ENCODE measurements around the gene TRAPPC2B. TPM values are rescaled to one million over a fixed set of nuclear protein-coding genes. Genes with fewer than 3 reads are reported as not detected.
"Not testable (repeated sequence)": the region's sequence is repeated elsewhere in the genome, so short reads cannot be mapped to it uniquely, and the experiment has no call there.

TRAPPC2B gene
- polyA plus RNA-seq, 5 donors, result 12.4 to 17.2 (median 14.5) TPM

GRCh38 chr19:57362419-57362818 lies 932 bp upstream of the TRAPPC2B start:
- DNase-seq, result no peak

GRCh38 chr19:57363688-57364181 lies 384 bp downstream of the TRAPPC2B start:
- DNase-seq, result no peak

GRCh38 chr19:57366776-57367175 lies 3.4 kb downstream of the TRAPPC2B start:
- DNase-seq, result no peak

GRCh38 chr19:57374179-57374578 lies 10.8 kb downstream of the TRAPPC2B start:
- DNase-seq, result no peak

DNA sequence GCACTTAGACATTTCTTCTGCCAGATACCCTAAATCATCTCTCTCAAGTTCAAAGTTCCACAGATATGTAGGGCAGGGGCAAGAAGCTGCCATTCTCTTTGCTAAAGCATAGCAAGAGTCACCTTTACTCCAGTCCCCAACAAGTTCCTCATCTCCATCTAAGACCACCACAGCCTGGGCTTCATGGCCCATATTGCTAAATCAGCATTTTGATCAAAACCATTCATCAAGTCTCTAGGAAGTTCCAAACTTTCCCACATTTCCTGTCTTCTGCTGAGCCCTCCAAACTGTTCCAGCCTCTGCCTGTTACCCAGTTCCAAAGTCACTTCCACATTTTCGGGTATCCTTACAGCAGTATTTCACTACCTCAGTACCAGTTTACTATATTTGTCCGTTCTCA lies 11.3 kb downstream of the TRAPPC2B start:
- not testable (repeated sequence) for DNase-seq

DNA sequence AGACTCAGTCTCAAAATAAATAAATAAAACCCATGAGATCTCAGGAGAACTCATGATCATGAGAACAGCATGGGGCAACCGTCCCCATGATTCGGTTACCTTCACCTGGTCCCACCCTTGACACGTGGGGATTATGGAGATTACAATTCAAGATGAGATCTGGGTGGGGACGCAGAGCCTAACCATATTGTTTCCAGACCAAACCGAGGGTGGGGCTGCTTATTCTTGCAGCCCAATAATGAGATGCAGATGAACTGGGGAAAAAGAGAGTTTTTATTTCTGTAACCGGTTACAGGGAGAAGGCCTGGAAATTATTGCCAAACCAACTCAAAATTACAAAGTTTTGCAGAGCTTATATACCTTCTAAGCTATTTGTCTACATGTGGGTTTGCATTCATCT lies 12.8 kb downstream of the TRAPPC2B start:
- no peak for DNase-seq

- no peak for DNase-seq
Observed at GRCh38 chr19:57377498-57378146, 14.3 kb downstream of the TRAPPC2B start.

GRCh38 chr19:57380923-57381322 lies 17.6 kb downstream of the TRAPPC2B start:
- DNase-seq, result no peak

DNA sequence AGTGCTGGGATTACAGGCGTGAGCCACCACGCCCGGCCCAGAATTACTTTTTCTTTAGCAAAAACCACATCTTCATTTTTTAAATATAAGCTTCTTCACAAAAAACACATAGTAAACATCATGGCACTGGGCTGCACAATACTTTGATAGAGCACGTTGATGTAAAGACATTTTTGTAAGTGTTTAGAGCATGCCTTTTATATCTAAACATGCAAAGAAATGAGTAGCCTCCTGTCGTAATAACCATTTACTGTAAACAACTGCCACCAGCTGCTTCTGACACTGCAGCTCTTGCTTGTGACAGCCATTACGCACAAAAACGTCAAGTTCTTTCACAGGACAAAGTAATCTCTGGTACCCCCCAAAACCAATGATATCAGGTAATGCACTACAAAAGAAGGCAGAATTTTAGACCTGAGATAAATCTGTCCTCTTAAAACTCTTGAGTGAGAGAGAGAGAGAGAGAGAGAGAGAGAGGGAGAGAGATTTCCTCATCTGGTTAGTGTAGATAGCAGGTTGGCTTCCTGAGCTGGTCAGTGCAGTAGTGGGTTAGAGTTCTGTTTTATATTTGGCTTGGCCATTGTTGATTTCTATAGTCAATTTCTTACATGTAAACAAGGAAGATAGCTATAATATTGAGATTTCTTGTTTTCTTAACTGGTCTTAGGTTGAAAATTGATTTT lies 19.6 kb downstream of the TRAPPC2B start:
- no peak for DNase-seq

GRCh38 chr19:57389194-57389729 lies 25.9 kb downstream of the TRAPPC2B start:
- no peak for DNase-seq

DNA sequence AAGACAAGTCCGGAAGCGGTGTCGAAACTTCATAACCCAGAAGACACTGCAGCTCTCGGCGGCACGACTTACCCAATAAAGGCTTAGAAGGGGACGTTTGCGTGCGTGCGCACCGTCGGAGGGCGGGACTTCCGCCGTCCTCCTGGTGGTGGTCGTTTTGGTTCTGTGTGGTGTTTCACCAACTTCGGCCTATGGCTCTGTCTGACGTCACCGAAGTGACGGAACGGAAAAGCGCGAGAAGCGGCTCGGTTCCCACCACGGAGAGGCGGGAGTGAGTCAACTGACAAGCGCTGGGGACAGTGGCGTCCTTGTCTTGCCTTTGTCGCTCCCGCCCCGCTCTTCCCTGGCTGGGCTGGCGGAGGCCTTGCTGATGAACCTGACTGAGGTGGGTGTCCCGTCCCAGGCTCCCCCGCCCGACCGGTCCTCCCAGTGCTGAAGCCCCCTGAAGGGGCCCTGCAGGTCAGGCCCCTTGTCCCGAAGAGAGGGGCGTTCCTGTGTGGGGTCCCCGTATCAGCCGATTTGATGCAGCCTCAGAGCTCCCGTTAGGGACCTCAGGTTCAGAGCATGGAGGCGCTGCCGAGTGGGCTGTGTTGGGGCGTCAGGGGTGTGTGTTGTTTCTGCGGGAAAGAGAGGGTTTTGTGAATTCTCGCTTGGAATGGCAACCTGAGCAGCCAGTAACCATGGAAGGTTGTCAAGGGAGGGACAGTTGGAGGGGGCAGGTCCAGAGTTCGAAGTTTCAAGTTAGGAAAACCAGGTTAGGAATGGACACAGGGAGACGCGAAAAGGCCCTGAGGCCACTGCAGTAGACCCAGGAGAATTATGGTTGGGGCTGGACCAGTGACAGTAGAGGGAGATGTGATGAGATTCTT lies 26.6 kb downstream of the TRAPPC2B start, which contains the start of gene ZNF548:
TSS of gene ZNF548 (plus strand) at position 125 of the 869 bp plus-strand sequence. CDS start at position 371, 246 bp downstream.
- peak; percentile 96 to 98 for DNase-seq

DNA sequence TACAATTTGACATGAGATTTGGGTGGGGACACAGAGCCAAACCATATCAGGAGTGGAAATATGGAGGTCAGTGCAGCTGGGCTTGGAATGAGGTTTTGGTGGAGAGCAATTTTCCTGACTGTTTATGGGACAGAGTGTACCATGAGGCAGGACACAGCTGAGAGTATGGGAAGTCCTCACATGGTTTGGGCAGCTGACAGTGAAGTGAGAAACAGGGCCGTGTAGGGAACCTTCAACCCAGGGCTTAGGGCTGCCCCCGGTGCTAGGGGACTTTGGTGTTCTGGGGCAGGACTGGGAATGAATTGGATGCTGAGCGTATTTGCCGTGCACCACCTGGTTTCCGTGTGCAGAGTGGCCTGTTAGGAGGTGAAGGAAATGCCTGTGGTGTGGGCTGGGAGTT lies 32.4 kb downstream of the TRAPPC2B start:
- no peak for DNase-seq

- DNase-seq, result no peak
Observed at GRCh38 chr19:57398868-57399267, 35.5 kb downstream of the TRAPPC2B start.

- no peak for DNase-seq
Observed at GRCh38 chr19:57403737-57404563, 40.6 kb downstream of the TRAPPC2B start.

- peak; percentile 49 to 55 for DNase-seq
Observed at GRCh38 chr19:57406516-57407123, 43.3 kb downstream of the TRAPPC2B start.

GRCh38 chr19:57410877-57411671 lies 47.7 kb downstream of the TRAPPC2B start, which contains the start of gene ZNF17:
Gene ZNF17 (plus strand): TSS chr19:57411161. CDS start chr19:57413616, 2,455 bp downstream.
- DNase-seq, result peak; percentile 86 to 89
